HG03442 (cell line): ENCODE data around the gene DDR1.
"Not testable (repeated sequence)": the region's sequence is repeated elsewhere in the genome, so short reads cannot be mapped to it uniquely, and the experiment has no call there.

ENCODE experiments used
- ATAC-seq: cut with Tn5 transposase; IDR thresholded peaks from one replicate; pipeline ENCODE4 v1.9.1; 2021; ENCODE audit warnings: mild to moderate bottlenecking, moderate library complexity; ENCODE audit not compliant: unreplicated experiment

Gene DDR1

GRCh38 chr6:30914076-30914853, 29.9 kb downstream of the DDR1 start, which contains the start of gene VARS2:
Gene VARS2 (plus strand): TSS chr6:30914238. CDS start chr6:30914837, 599 bp downstream.
- peak; percentile 81 for ATAC-seq

GRCh38 chr6:30914854-30915590, 30.7 kb downstream of the DDR1 start:
- ATAC-seq, result no peak

- ATAC-seq, result no peak
Measured at GRCh38 chr6:30915591-30915946, 31.2 kb downstream of the DDR1 start.

GRCh38 chr6:30917041-30917440, 32.7 kb downstream of the DDR1 start:
- ATAC-seq, result no peak

GRCh38 chr6:30917487-30917886, 33.2 kb downstream of the DDR1 start:
- no peak for ATAC-seq

GRCh38 chr6:30918670-30919069, 34.4 kb downstream of the DDR1 start:
- ATAC-seq, result no peak

- ATAC-seq, result no peak
Measured at GRCh38 chr6:30922447-30922852, 38.1 kb downstream of the DDR1 start.

- ATAC-seq, result not testable (repeated sequence)
Measured at GRCh38 chr6:30924040-30924627, 39.8 kb downstream of the DDR1 start.

- no peak for ATAC-seq
Measured at GRCh38 chr6:30926644-30927043, 42.3 kb downstream of the DDR1 start.

GRCh38 chr6:30927080-30927479, 42.8 kb downstream of the DDR1 start:
- ATAC-seq, result not testable (repeated sequence)

GRCh38 chr6:30928677-30929076, 44.4 kb downstream of the DDR1 start:
- ATAC-seq, result no peak

GRCh38 chr6:30930506-30930905, 46.2 kb downstream of the DDR1 start:
- no peak for ATAC-seq

GRCh38 chr6:30931272-30931671, 47.0 kb downstream of the DDR1 start:
- no peak for ATAC-seq

DNA sequence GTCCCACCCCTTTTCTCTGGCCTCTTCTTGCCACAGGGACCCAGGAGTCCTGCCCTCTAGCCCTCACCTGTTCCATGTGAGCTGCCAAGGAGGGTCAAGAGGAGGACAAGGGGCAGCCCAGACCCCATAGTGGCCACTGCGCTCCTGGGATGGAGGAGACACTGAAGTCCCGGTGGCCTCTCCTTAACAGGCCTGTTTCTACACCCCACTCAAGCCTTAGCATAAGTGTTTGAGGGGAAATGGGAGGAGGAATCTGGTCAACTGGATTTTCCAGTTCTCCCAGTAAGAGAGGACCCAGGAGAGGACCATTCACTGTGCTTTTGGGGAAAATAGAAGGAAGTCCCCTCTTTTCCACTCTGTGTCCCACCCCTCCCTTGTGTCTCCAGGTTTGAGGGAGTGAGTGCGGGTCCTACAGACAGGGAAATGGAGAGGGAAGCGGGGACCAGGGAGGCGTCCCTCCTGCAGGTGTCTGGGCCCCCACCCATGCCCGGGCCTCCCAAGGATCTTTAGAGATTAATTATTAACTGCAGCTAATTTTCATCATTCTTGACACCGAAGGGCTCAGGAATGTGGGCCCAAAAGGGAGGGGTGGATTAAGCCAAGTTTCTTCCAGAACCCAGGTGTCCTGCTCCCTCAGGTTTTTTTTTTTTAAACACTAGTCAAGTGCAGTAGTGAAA, 47.8 kb downstream of the DDR1 start, which contains the start of gene SFTA2:
Gene SFTA2, minus strand, starts transcription at position 202 of the 677 bp plus-strand sequence. Its CDS starts 74 bp downstream, at position 128.
- ATAC-seq, result no peak

GRCh38 chr6:30932665-30933365, 48.5 kb downstream of the DDR1 start:
- ATAC-seq, result no peak

GRCh38 chr6:30935018-30935417, 50.7 kb downstream of the DDR1 start:
- no peak for ATAC-seq

- no peak for ATAC-seq
Measured at GRCh38 chr6:30937265-30937664, 52.9 kb downstream of the DDR1 start.

GRCh38 chr6:30938730-30939129, 54.4 kb downstream of the DDR1 start:
- no peak for ATAC-seq

DNA sequence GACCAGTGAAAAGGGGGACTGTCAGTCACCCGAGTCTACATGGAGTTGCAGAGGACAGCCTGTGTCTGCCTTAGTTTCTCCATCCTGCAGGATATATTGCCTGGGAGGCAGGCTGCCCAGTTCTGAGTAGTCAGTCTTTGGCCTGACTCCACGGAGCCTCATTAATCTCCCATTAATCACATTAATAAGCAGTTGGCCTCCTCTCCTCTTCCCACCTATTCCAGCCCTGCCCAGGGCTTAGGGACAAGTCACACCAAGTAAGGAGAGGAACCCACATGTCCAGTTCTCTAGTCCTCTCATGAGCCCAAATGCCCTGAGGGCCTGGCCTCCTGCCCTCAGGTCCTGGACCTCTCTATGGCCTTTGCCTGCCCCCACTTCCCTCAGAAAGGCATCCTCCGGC, 55.2 kb downstream of the DDR1 start:
- ATAC-seq, result no peak

GRCh38 chr6:30940361-30940986, 56.2 kb downstream of the DDR1 start, which contains the start of gene MUCL3:
Gene MUCL3 (plus strand): TSS chr6:30940973. CDS start chr6:30941000, 27 bp downstream.
- no peak for ATAC-seq
